Measurements from ENCODE around the gene FSTL4. TPM values are rescaled to one million over a fixed set of nuclear protein-coding genes. Genes with fewer than 3 reads are reported as not detected.

FSTL4 gene
- total and polyA plus RNA-seq, 2 donors: 0.99 to 1.2 TPM

DNA sequence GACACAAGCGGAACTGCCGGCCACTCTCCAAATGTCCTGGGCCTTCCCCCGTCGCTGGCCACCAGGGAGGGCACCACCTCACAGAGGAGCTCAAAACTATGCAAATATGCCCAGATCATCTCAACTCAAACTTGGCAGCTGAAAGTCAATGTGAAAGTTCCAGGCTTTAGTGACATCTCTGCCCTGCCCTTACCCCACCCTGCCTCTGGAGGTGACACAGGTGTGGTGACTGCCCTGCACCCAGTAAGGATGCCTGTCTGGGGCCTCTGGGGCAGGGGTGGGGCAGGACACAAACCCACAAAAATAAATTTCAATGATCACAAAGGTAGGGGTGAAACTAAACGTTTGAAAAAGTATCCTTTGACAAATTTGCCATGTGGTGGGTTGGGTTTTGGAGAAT, 347.1 kb downstream of the FSTL4 start:
- 88% methylated on average over 5 of the region's 5 CpGs for WGBS
- Histone ChIP-seq H3K36me3 (ENCODE audit: control insufficient read depth in 2 of 2, insufficient read depth in 2 of 2, low read length in 1 of 2) (no peaks in the 10 kb centered on the region), H3K4me1 (ENCODE audit: control insufficient read depth in 2 of 2, insufficient read depth in 2 of 2, low read length in 2 of 2) (no peaks in the 10 kb centered on the region), H3K27me3 (ENCODE audit: control insufficient read depth in 2 of 2, insufficient read depth in 1 of 2, low read length in 1 of 2) (no peaks in the 10 kb centered on the region), H3K9me3 (ENCODE audit: control insufficient read depth in 2 of 2, insufficient read depth in 1 of 2, low read length in 1 of 2) (no peaks in the 10 kb centered on the region), H3K4me3 (ENCODE audit: low read length in 2 of 2) (no peak overlapping the region), H3K27ac (ENCODE audit: low read depth in 1 of 2, low read length in 1 of 2) (no peak overlapping the region)
- no peak for DNase-seq (ENCODE audit: low read depth in 6 of 9, low spot score in 9 of 9)

DNA sequence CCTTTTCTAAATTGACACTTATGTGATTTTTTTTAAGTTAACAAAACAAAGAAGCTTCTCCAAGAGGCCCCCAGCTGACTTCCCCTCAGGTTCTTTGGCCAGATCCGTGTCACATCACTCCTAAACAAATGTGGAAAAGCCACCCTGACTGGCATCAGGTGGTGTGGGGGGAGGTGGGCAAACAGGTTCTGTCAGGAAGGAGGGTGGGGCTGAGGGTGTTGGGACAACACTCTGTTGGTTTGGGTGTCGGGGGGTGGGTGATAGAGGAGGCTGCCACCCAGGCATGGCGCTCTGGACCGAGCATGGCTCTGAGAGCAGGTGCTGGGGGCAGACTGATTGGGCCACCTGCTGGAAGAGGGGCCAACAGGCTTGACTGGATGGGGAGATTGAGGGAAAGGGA, 349.7 kb downstream of the FSTL4 start:
- H3K4me1 ChIP-seq (ENCODE audit: control insufficient read depth in 2 of 2, insufficient read depth in 2 of 2, low read length in 2 of 2): peaks cover 14 to 18% of the 10 kb centered on the region in 2 donors
- WGBS: 90% methylated on average over 4 of the region's 4 CpGs
- H3K27me3 ChIP-seq (ENCODE audit: control insufficient read depth in 2 of 2, insufficient read depth in 1 of 2, low read length in 1 of 2): no peaks in the 10 kb centered on the region
- no peak overlapping the region for H3K27ac ChIP-seq (ENCODE audit: low read depth in 1 of 2, low read length in 1 of 2)
- H3K9me3 ChIP-seq (ENCODE audit: control insufficient read depth in 2 of 2, insufficient read depth in 1 of 2, low read length in 1 of 2): no peaks in the 10 kb centered on the region
- H3K4me3 ChIP-seq (ENCODE audit: low read length in 2 of 2): no peak overlapping the region
- DNase-seq (ENCODE audit: low read depth in 6 of 9, low spot score in 9 of 9): no peak
- no peaks in the 10 kb centered on the region for H3K36me3 ChIP-seq (ENCODE audit: control insufficient read depth in 2 of 2, insufficient read depth in 2 of 2, low read length in 1 of 2)

DNA sequence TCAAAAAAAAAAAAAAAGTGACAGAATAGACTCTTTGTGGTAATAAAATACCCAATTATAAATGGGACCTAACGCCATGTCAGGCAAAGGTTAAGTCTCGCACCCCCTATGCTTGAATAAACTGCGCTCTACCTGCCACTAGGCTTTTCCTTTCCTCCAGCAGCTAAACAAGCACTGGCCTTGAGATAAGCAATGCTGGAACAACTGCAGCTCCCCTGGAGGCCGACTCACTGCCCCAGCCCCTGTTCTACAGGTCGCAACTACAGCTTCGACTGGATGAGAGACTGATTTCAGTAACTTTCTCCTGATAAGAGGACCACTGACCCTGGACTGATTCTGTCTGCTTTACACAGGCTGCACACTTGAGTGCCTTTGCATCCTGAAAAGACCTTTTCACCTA, 350.3 kb downstream of the FSTL4 start:
- no peak overlapping the region for H3K4me3 ChIP-seq (ENCODE audit: low read length in 2 of 2)
- no peaks in the 10 kb centered on the region for H3K27me3 ChIP-seq (ENCODE audit: control insufficient read depth in 2 of 2, insufficient read depth in 1 of 2, low read length in 1 of 2)
- H3K27ac ChIP-seq (ENCODE audit: low read depth in 1 of 2, low read length in 1 of 2): no peak overlapping the region
- peaks cover 14 to 22% of the 10 kb centered on the region in 2 donors for H3K4me1 ChIP-seq (ENCODE audit: control insufficient read depth in 2 of 2, insufficient read depth in 2 of 2, low read length in 2 of 2)
- 97% methylated on average over 6 of the region's 6 CpGs for WGBS
- no peaks in the 10 kb centered on the region for H3K36me3 ChIP-seq (ENCODE audit: control insufficient read depth in 2 of 2, insufficient read depth in 2 of 2, low read length in 1 of 2)
- no peak for DNase-seq (ENCODE audit: low read depth in 6 of 9, low spot score in 9 of 9)
- no peaks in the 10 kb centered on the region for H3K9me3 ChIP-seq (ENCODE audit: control insufficient read depth in 2 of 2, insufficient read depth in 1 of 2, low read length in 1 of 2)

DNA sequence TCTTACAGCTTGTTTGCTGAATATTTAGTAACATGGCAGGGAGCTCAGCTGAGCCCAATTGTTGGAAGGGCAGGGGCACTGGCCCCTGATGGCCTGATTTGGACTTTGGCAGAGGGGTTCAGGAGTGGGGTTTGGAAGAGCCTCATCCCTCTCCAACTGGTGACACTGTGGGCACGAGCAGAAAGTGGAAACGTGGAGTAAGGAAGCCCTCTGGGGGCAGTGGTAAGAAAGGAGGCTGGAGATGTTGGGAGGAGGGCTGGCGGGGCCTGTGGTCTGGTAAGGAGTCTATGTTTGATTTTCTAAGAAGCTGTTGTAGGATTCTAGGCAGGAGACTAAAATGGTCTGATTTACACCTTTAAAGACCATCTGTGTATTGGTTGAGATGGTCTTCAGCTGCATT, 351.6 kb downstream of the FSTL4 start:
- DNase-seq (ENCODE audit: low read depth in 6 of 9, low spot score in 9 of 9): no peak
- Histone ChIP-seq H3K36me3 (ENCODE audit: control insufficient read depth in 2 of 2, insufficient read depth in 2 of 2, low read length in 1 of 2) (no peaks in the 10 kb centered on the region), H3K27ac (ENCODE audit: low read depth in 1 of 2, low read length in 1 of 2) (no peak overlapping the region), H3K27me3 (ENCODE audit: control insufficient read depth in 2 of 2, insufficient read depth in 1 of 2, low read length in 1 of 2) (no peaks in the 10 kb centered on the region), H3K4me1 (ENCODE audit: control insufficient read depth in 2 of 2, insufficient read depth in 2 of 2, low read length in 2 of 2) (peaks cover 14 to 22% of the 10 kb centered on the region in 2 donors), H3K4me3 (ENCODE audit: low read length in 2 of 2) (no peak overlapping the region), H3K9me3 (ENCODE audit: control insufficient read depth in 2 of 2, insufficient read depth in 1 of 2, low read length in 1 of 2) (no peaks in the 10 kb centered on the region)
- WGBS: 67% methylated on average over 3 of the region's 3 CpGs

DNA sequence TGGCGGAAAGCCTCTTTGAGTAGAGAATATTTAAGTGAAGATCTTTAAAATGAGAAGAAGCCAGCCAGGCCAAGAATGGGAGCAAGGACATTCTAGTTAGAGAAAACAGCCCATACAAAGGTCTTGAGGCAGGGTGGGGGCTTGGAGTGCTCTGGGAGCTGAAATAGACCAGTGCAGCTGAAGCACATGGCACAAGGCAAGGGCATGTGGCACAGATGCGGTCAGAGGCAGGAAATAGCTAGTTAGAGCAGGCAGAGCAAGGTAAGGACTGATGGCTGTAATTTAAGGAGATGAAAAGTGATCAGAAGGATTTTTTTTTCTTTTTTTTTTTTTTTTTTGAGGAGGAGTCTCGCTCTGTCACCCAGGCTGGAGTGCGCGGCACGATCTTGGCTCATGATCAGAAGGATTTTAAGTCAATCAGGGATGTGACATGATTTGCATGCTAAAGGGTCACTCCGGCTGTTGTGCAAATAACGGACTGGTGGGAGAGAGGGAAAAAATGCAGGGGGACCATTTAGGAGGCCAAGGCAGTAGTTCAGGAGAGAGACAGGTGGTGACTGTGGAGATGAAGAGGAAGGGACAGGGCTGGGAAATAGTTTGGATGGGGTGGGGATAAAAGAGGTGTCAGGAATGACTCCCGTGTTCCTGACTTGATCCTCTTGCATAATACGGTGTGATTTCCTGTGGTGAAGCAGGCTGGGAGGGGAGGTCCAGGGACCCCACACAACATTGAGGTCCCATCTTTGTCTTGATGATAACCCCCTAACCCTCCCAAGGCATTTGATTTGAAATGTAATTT, 352.9 kb downstream of the FSTL4 start:
- H3K4me1 ChIP-seq (ENCODE audit: control insufficient read depth in 2 of 2, insufficient read depth in 2 of 2, low read length in 2 of 2): peaks cover 14 to 22% of the 10 kb centered on the region in 2 donors
- DNase-seq (ENCODE audit: low read depth in 6 of 9, low spot score in 9 of 9): peak in 4 of 9 donors; percentile 15 to 61 (median 30)
- H3K36me3 ChIP-seq (ENCODE audit: control insufficient read depth in 2 of 2, insufficient read depth in 2 of 2, low read length in 1 of 2): no peaks in the 10 kb centered on the region
- no peaks in the 10 kb centered on the region for H3K9me3 ChIP-seq (ENCODE audit: control insufficient read depth in 2 of 2, insufficient read depth in 1 of 2, low read length in 1 of 2)
- peak overlapping the region in 1 of 2 donors; percentile 22 for H3K27ac ChIP-seq (ENCODE audit: low read depth in 1 of 2, low read length in 1 of 2)
- WGBS: 46% methylated on average over 10 of the region's 10 CpGs
- no peak overlapping the region for H3K4me3 ChIP-seq (ENCODE audit: low read length in 2 of 2)
- no peaks in the 10 kb centered on the region for H3K27me3 ChIP-seq (ENCODE audit: control insufficient read depth in 2 of 2, insufficient read depth in 1 of 2, low read length in 1 of 2)

DNA sequence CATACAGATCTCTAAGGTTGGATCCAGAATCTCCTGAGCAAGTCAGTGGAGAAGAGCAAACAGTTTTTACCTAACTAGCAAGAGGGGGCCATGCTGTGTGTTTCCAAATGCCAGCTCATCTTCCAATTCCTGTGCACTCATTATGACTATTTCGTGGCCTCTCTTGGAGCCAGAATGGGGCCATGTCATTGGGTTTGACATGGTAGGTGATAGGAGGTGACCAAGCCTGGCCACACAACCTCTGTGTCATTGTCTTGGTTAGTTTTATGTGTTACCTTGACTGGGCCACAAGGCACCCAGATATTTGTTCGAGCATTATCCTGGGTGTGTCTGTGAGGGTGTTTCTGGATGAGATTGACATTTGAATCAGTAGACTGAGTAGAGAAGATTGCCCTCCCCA, 354.4 kb downstream of the FSTL4 start:
- Histone ChIP-seq H3K36me3 (ENCODE audit: control insufficient read depth in 2 of 2, insufficient read depth in 2 of 2, low read length in 1 of 2) (no peaks in the 10 kb centered on the region), H3K27me3 (ENCODE audit: control insufficient read depth in 2 of 2, insufficient read depth in 1 of 2, low read length in 1 of 2) (no peaks in the 10 kb centered on the region), H3K4me3 (ENCODE audit: low read length in 2 of 2) (no peak overlapping the region), H3K4me1 (ENCODE audit: control insufficient read depth in 2 of 2, insufficient read depth in 2 of 2, low read length in 2 of 2) (peaks cover 14 to 22% of the 10 kb centered on the region in 2 donors), H3K27ac (ENCODE audit: low read depth in 1 of 2, low read length in 1 of 2) (no peak overlapping the region), H3K9me3 (ENCODE audit: control insufficient read depth in 2 of 2, insufficient read depth in 1 of 2, low read length in 1 of 2) (no peaks in the 10 kb centered on the region)
- WGBS: 97% methylated on average over 2 of the region's 2 CpGs
- no peak for DNase-seq (ENCODE audit: low read depth in 6 of 9, low spot score in 9 of 9)

DNA sequence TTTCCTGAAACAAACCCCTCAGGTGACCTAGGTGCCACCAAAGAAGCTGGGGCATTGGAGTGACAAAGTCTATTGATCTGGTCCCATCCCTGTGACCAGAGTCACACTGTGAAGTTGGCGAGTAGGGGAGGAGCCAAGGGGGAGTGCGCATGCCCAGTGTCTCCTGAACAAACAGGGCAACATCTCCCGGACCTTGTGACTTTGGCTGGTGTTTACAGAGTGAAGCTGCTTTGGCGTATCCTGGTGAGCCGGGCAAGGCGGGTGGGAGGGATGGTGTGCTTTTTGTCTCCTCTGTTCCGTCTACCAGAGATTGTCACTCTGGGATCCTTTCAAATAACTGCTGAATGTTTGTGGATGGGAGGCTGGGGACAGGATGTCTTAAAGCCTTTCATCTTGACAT, 356.1 kb downstream of the FSTL4 start:
- 93% methylated on average over 7 of the region's 7 CpGs for WGBS
- Histone ChIP-seq H3K27me3 (ENCODE audit: control insufficient read depth in 2 of 2, insufficient read depth in 1 of 2, low read length in 1 of 2) (no peaks in the 10 kb centered on the region), H3K36me3 (ENCODE audit: control insufficient read depth in 2 of 2, insufficient read depth in 2 of 2, low read length in 1 of 2) (no peaks in the 10 kb centered on the region), H3K4me3 (ENCODE audit: low read length in 2 of 2) (no peak overlapping the region), H3K27ac (ENCODE audit: low read depth in 1 of 2, low read length in 1 of 2) (no peak overlapping the region), H3K4me1 (ENCODE audit: control insufficient read depth in 2 of 2, insufficient read depth in 2 of 2, low read length in 2 of 2) (peaks cover 14 to 26% of the 10 kb centered on the region in 2 donors), H3K9me3 (ENCODE audit: control insufficient read depth in 2 of 2, insufficient read depth in 1 of 2, low read length in 1 of 2) (no peaks in the 10 kb centered on the region)
- no peak for DNase-seq (ENCODE audit: low read depth in 6 of 9, low spot score in 9 of 9)

DNA sequence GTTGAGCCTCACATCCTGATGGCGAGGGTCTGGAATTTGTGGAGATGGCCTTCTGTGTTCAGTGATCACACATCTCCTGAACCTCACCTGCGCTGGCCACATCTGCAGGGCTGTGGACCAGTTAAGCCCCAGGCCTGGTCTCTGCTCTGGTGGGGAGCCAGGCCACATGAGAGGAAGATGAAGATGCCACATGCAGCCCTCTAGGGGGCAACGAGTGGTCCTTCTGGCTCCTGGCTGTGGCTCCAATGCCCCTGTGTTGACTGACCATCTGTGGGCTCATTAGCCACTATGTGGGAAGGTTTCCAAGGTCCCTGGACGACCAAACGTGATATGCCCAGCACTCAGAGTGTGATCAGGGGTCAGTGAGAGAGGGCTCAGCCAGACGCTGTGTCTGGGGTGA, 357.5 kb downstream of the FSTL4 start:
- DNase-seq (ENCODE audit: low read depth in 6 of 9, low spot score in 9 of 9): no peak
- Histone ChIP-seq H3K36me3 (ENCODE audit: control insufficient read depth in 2 of 2, insufficient read depth in 2 of 2, low read length in 1 of 2) (no peaks in the 10 kb centered on the region), H3K9me3 (ENCODE audit: control insufficient read depth in 2 of 2, insufficient read depth in 1 of 2, low read length in 1 of 2) (no peaks in the 10 kb centered on the region), H3K27me3 (ENCODE audit: control insufficient read depth in 2 of 2, insufficient read depth in 1 of 2, low read length in 1 of 2) (no peaks in the 10 kb centered on the region), H3K4me3 (ENCODE audit: low read length in 2 of 2) (no peak overlapping the region), H3K4me1 (ENCODE audit: control insufficient read depth in 2 of 2, insufficient read depth in 2 of 2, low read length in 2 of 2) (peaks cover 14 to 33% of the 10 kb centered on the region in 2 donors), H3K27ac (ENCODE audit: low read depth in 1 of 2, low read length in 1 of 2) (no peak overlapping the region)
- WGBS: 96% methylated on average over 6 of the region's 6 CpGs

DNA sequence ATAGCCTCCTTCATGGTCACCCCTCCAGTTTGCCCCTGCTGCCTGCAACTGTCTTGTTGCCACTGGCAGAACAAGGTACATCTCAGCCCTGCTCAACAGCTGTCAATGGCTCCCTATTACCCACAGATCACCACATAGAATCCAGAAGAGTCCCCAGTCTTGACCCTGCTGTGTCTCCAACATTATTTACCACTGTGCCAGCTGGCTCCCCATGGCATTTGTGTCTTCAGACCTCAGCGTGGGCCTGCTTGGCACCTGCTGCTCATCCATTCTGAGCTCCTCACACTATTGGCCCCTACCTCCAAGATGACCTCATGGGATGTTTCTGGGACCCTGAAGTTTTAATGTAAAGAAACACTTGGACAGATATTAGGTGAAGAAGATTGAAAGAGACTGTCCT, 358.7 kb downstream of the FSTL4 start:
- no peak overlapping the region for H3K27ac ChIP-seq (ENCODE audit: low read depth in 1 of 2, low read length in 1 of 2)
- no peaks in the 10 kb centered on the region for H3K27me3 ChIP-seq (ENCODE audit: control insufficient read depth in 2 of 2, insufficient read depth in 1 of 2, low read length in 1 of 2)
- 95% methylated on average over 1 of the region's 1 CpG for WGBS

More for the DNA sequence above, 358.7 kb downstream of the FSTL4 start:
- no peak overlapping the region for H3K4me3 ChIP-seq (ENCODE audit: low read length in 2 of 2)
- DNase-seq (ENCODE audit: low read depth in 6 of 9, low spot score in 9 of 9): no peak
- no peaks in the 10 kb centered on the region for H3K9me3 ChIP-seq (ENCODE audit: control insufficient read depth in 2 of 2, insufficient read depth in 1 of 2, low read length in 1 of 2)
- no peaks in the 10 kb centered on the region for H3K36me3 ChIP-seq (ENCODE audit: control insufficient read depth in 2 of 2, insufficient read depth in 2 of 2, low read length in 1 of 2)
- H3K4me1 ChIP-seq (ENCODE audit: control insufficient read depth in 2 of 2, insufficient read depth in 2 of 2, low read length in 2 of 2): peaks cover 3 to 23% of the 10 kb centered on the region in 2 donors

Data from thymus (tissue), 11 donors.